Esophagus squamous epithelium (tissue), 5 donors: ENCODE measurements around the gene NRG3. TPM values are rescaled to one million over a fixed set of nuclear protein-coding genes. Genes with fewer than 3 reads are reported as not detected.

Experiments
- DNase-seq: peaks from one replicate; lab custom pipeline; 2025; lab: John Stamatoyannopoulos, UW
- H3K27ac ChIP-seq, 4 donors: fragments of 200-600 bp; sonication (generic); one replicate each; pipeline ENCODE4 v1.5.1; 2016 to 2019; ENCODE audit warnings: mild to moderate bottlenecking in 1 of 4
- H3K27me3 ChIP-seq, 4 donors: fragments of 200-600 bp; sonication (generic); 1 replicate in 3 of 4; 2 replicates in 1 of 4; pipeline versions ENCODE4 v1.5.1 to v1.6.0; 2017 to 2021; ENCODE audit warnings: antibody characterized with exemption in 1 of 4
- H3K36me3 ChIP-seq, 3 donors: fragments of 200-600 bp; sonication (generic); one replicate each; pipeline ENCODE4 v1.5.1; 2016 to 2019
- H3K4me1 ChIP-seq, 3 donors: fragments of 200-600 bp; sonication (generic); one replicate each; pipeline ENCODE4 v1.5.1; 2017 to 2019
- H3K4me3 ChIP-seq, 4 donors: fragments of 200-600 bp; sonication (generic); 1 replicate in 3 of 4; 2 replicates in 1 of 4; pipeline ENCODE4 v1.5.1; 2016 to 2019; ENCODE audit warnings: mild to moderate bottlenecking in 2 of 4, moderate library complexity in 1 of 4
- H3K9me3 ChIP-seq, 3 donors: fragments of 200-600 bp; sonication (generic); one replicate each; pipeline ENCODE4 v1.5.1; 2016 to 2019
- POLR2A ChIP-seq, 4 donors: fragments of 450-650 bp; IDR thresholded peaks; one replicate each; pipeline ENCODE4 v1.6.1; 2017; ENCODE audit warnings: antibody characterized with exemption in 4 of 4, mild to moderate bottlenecking in 4 of 4, moderate library complexity in 3 of 4
- WGBS, 2 donors: methylation state at CpG; one replicate each; pipeline ENCODE4 v1.1.5; 2018; 5-methylcytosine and 5-hydroxymethylcytosine counted together
- intact Hi-C: fragments of 100-400 bp; cut with DNase I; formaldehyde crosslinking; loops from one replicate; pipeline ENCODE4 v1.15.0; 2022
- total RNA-seq, 4 donors: library from RNA; depleted of rRNA; stranded (reverse); fragments of >200 nt; gene quantifications; one replicate each; pipeline ENCODE4 v1.1.0, GENCODE V29; 2016
- TF ChIP-seq, protein P1 (sequence below), 6 experiments: fragments of 450-650 bp in 4 of 6; fragments of 200-600 bp in 2 of 6; sonication (generic) in 2 of 6; IDR thresholded peaks; one replicate each; pipeline ENCODE4 v1.5.1; 2016 to 2019; ENCODE audit warnings: antibody characterized with exemption in 6 of 6, mild to moderate bottlenecking in 4 of 6, moderate library complexity in 4 of 6
- donor health status: DM: yes; HTN: yes; CAD: no.

The NRG3 gene
- under 1 TPM in 1 of 4 donors, not detected in 3; 0.19 TPM for total RNA-seq

- no peaks in the 10 kb centered on the region for H3K36me3 ChIP-seq
- H3K9me3 ChIP-seq = no peaks in the 10 kb centered on the region
- no peak within 1 kb of the TSS for H3K27ac ChIP-seq
- H3K4me3 ChIP-seq = peak within 1 kb of the TSS in 3 of 4 donors; percentile 21 to 59 (median 41)
- DNase-seq = no peak
- H3K4me1 ChIP-seq = peaks cover 0 to 27% (median 7%) of the 10 kb centered on the region in 3 donors
- H3K27me3 ChIP-seq = peaks cover 8 to 98% (median 17%) of the 10 kb centered on the region in 4 donors
- no CpG with 5 or more reads among the region's 95 CpGs for WGBS, 2 donors
- TF ChIP-seq, protein P1, sequence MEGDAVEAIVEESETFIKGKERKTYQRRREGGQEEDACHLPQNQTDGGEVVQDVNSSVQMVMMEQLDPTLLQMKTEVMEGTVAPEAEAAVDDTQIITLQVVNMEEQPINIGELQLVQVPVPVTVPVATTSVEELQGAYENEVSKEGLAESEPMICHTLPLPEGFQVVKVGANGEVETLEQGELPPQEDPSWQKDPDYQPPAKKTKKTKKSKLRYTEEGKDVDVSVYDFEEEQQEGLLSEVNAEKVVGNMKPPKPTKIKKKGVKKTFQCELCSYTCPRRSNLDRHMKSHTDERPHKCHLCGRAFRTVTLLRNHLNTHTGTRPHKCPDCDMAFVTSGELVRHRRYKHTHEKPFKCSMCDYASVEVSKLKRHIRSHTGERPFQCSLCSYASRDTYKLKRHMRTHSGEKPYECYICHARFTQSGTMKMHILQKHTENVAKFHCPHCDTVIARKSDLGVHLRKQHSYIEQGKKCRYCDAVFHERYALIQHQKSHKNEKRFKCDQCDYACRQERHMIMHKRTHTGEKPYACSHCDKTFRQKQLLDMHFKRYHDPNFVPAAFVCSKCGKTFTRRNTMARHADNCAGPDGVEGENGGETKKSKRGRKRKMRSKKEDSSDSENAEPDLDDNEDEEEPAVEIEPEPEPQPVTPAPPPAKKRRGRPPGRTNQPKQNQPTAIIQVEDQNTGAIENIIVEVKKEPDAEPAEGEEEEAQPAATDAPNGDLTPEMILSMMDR (IDR thresholded peaks at IDR 0.05) = no peak
- no peak for TF ChIP-seq POLR2A (IDR thresholded peaks at IDR 0.05)
- intact Hi-C loops = no loop called here
Measured at GRCh38 chr10:81874875-81875466, at the start of gene NRG3. TSS of gene NRG3 (plus strand) at chr10:81875194.

DNA sequence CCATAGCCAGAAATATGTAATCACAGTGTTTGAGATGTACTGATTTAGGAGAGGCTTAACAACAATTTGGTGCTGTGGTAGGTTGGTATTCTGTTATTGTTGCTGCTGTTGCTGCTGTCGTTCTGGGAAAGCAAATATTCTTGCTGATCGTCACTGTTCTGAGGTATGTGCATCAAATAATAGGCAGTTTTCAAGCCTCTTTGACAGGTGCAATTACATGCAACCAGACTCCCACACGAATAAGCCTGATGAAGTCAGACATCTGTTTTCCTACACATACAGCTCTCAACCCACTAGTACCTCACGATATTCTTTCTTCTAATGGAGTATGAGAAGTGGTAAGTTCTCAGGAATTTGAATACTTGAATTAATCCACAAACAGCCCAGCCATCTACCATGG is 46.7 kb upstream of the NRG3 start:
- WGBS, 2 donors = 52 to 53% methylated on average over 4 of the region's 4 CpGs
- Histone ChIP-seq H3K9me3 (no peaks in the 10 kb centered on the region), H3K4me1 (no peaks in the 10 kb centered on the region), H3K4me3 (no peak overlapping the region), H3K36me3 (no peaks in the 10 kb centered on the region), H3K27ac (no peak overlapping the region), H3K27me3 (no peaks in the 10 kb centered on the region)
- DNase-seq = no peak
- intact Hi-C loops = no loop called here
- no peak for TF ChIP-seq POLR2A (IDR thresholded peaks at IDR 0.05)
- TF ChIP-seq, protein P1 (IDR thresholded peaks at IDR 0.05) = no peak

DNA sequence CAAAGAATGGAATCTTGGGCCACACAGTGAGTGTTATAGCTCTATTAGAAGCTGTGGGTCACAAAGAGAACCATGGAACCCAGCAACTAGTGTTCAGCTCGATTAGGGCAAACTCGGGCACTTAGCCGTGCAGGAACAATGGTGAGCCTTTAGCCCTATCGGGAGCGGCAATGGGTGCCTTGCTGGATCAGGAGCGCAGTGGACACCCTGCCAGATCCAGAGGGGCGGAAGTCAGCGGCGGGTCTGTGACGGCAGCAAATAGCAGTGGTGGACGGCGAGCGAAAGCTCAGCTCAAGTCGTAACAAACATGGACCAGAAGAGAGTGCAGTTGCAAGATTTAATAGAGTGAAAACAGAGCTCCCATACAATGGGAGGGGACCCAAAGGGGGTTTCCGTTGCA is 43.9 kb upstream of the NRG3 start:
- no peak for DNase-seq
- TF ChIP-seq POLR2A (IDR thresholded peaks at IDR 0.05) = no peak
- TF ChIP-seq, protein P1 (IDR thresholded peaks at IDR 0.05) = no peak
- no peak overlapping the region for H3K4me3 ChIP-seq
- H3K27me3 ChIP-seq = no peaks in the 10 kb centered on the region
- H3K27ac ChIP-seq = no peak overlapping the region
- intact Hi-C loops = no loop called here
- H3K36me3 ChIP-seq = no peaks in the 10 kb centered on the region
- 88 to 91% methylated on average over 12 to 14 of the region's 15 CpGs for WGBS, 2 donors
- H3K9me3 ChIP-seq = no peaks in the 10 kb centered on the region
- H3K4me1 ChIP-seq = no peaks in the 10 kb centered on the region

DNA sequence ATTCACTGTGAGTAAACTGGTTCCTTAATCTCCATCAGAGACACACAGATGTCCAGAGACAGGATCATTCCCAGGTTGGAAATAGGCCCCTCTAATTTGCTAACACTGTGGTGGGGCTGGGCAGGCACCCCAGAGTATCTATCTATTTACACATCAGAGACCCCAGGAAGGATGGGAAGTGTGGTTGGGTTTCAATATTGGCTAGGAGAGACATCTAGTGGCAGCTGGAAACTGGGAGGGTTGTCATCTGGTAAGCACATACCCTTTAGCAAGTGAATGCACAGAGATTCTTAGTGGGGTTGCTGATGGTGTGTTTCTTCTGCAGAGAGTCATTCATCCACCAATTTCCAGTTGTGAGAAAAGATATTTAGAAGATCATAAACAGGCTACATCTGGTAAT is 36.0 kb upstream of the NRG3 start:
- Histone ChIP-seq H3K27ac (no peak overlapping the region), H3K4me3 (no peak overlapping the region), H3K36me3 (no peaks in the 10 kb centered on the region), H3K27me3 (no peaks in the 10 kb centered on the region), H3K9me3 (no peaks in the 10 kb centered on the region), H3K4me1 (no peaks in the 10 kb centered on the region)
- intact Hi-C loops = no loop called here
- no peak for TF ChIP-seq POLR2A (IDR thresholded peaks at IDR 0.05)
- TF ChIP-seq, protein P1 (IDR thresholded peaks at IDR 0.05) = no peak
- no peak for DNase-seq

- H3K4me3 ChIP-seq = no peak overlapping the region
- H3K9me3 ChIP-seq = no peaks in the 10 kb centered on the region
- H3K27ac ChIP-seq = no peak overlapping the region
- WGBS, 2 donors = 43 to 73% methylated on average over 2 of the region's 2 CpGs
- H3K27me3 ChIP-seq = no peaks in the 10 kb centered on the region
- no peak for DNase-seq
- H3K4me1 ChIP-seq = no peaks in the 10 kb centered on the region
- H3K36me3 ChIP-seq = no peaks in the 10 kb centered on the region
- intact Hi-C loops = no loop called here
- TF ChIP-seq, protein P1 (IDR thresholded peaks at IDR 0.05) = no peak
- TF ChIP-seq POLR2A (IDR thresholded peaks at IDR 0.05) = no peak
Measured at GRCh38 chr10:81843042-81843441, 32.0 kb upstream of the NRG3 start.
